Gastroesophageal sphincter (tissue), 3 donors: ENCODE results near the gene CACNA1D.

Experiments used
- EP300 ChIP-seq: sonication (generic); formaldehyde crosslinking; IDR thresholded peaks from one replicate; pipeline ENCODE4 v1.6.1; 2017; ENCODE audit warnings: antibody characterized with exemption, mild to moderate bottlenecking
- POLR2AphosphoS5 ChIP-seq: sonication (generic); formaldehyde crosslinking; IDR thresholded peaks from one replicate; pipeline ENCODE4 v1.6.1; 2017; ENCODE audit warnings: antibody characterized with exemption
- TF ChIP-seq, protein P1 (sequence below), 4 experiments: fragments of 200-600 bp in 2 of 4; fragments of 450-650 bp in 2 of 4; sonication (generic) in 1 of 4; IDR thresholded peaks; one replicate each; pipeline ENCODE4 v1.5.1; 2017 to 2019; ENCODE audit warnings: antibody characterized with exemption in 4 of 4, mild to moderate bottlenecking in 2 of 4, moderate library complexity in 2 of 4

DNA sequence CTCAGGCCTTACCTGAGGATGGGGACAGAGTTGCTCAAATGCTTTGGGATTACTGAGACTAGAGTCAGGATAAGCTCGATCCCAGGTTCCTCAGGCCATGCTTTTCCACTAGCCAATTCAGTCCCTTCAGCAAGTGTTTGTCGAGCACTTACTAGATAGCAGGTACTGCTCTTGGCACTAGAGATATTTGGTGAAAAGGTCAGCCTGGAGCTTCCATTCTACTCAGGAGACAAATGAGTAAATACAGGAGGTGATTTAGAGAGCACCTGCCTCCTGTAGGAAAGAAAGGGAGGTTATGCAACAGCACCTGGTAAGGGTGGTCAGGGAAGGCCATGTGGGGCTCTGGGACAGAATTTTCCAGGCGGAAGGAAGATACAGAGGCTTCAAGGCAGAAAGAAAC, 99.9 kb downstream of the CACNA1D start:
- TF ChIP-seq, protein P1, sequence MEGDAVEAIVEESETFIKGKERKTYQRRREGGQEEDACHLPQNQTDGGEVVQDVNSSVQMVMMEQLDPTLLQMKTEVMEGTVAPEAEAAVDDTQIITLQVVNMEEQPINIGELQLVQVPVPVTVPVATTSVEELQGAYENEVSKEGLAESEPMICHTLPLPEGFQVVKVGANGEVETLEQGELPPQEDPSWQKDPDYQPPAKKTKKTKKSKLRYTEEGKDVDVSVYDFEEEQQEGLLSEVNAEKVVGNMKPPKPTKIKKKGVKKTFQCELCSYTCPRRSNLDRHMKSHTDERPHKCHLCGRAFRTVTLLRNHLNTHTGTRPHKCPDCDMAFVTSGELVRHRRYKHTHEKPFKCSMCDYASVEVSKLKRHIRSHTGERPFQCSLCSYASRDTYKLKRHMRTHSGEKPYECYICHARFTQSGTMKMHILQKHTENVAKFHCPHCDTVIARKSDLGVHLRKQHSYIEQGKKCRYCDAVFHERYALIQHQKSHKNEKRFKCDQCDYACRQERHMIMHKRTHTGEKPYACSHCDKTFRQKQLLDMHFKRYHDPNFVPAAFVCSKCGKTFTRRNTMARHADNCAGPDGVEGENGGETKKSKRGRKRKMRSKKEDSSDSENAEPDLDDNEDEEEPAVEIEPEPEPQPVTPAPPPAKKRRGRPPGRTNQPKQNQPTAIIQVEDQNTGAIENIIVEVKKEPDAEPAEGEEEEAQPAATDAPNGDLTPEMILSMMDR (IDR thresholded peaks at IDR 0.05): no peak
- no peak for TF ChIP-seq POLR2AphosphoS5
- no peak for TF ChIP-seq EP300
